ENCODE measurements around the gene FGFBP2.

The FGFBP2 gene

DNA sequence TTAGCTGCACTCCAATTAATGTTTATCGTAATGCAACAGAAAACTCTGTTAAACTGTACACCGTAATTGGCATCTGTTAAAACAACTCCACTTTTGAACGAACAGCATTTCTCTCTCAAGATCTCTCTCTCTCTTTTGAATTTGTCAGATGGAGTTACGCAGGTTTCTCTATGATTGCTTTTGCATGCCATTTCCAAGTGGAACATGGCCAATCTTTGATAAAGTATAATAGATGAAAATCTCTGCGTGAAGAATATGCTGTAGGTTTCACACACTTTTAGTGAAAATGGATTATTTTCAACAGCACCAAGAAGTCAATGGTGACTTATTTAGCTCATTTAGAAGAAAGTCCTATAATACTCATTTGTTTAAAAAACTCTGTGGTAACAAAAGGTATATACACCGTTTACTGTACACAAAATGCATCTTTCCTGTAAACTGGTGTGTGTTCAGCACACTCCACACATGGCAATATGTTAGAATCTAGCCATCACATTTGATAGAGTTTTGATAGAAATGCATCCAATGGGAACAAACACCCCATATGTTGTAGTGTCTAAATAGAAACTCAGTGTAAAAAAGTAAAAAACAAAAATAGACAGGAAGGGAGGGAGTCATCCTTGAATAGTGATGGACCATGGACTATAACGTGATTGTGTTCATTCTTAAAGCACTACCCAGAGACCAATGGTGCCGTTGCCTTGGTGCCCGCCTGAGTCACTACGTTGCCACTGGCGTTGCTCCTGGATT lies 5.8 kb upstream of the FGFBP2 start:
- no peak for DNase-seq (ENCODE audit: low read depth in 2 of 2)

DNA sequence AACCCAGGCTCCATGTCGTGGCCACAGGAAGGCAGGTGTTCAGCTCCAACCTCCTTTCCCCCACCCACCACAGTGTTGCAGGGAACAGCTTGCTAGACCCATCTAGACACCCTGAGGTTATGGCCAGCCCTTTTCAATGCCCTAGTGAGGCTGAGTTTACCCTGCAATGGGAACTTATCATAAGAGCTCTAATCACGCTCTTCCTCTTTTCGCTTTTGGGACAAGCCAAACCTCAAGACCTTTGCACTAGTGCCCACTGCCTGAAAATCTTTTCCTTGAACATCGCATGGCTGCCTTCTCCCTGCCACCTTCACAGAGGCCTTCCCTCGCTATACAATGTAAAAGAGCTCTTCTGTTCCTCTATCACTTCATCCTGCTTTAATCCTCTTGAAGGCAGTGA lies 2.4 kb upstream of the FGFBP2 start:
- no peak for DNase-seq (ENCODE audit: low read depth in 2 of 2)

DNA sequence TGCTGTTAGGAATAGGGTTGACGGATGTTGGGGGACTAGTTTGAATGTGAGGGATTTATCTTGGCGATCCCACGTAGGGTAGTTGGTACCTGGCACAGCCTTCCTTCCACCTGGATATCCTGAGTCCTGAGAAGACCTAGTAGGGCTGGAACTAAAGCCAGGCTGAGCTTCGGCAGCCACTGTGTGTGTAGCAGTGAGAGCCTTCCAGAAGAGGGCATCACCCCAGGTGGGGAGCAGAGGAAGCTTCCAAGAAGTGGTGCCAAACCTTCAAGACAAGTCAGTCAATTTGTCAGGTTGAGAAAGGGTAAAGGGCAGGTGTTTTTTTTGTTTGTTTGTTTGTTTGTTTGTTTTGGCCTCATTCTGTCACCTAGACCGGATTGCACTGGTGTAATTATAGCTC lies 1.2 kb upstream of the FGFBP2 start:
- no peak for DNase-seq (ENCODE audit: low read depth in 2 of 2)

DNA sequence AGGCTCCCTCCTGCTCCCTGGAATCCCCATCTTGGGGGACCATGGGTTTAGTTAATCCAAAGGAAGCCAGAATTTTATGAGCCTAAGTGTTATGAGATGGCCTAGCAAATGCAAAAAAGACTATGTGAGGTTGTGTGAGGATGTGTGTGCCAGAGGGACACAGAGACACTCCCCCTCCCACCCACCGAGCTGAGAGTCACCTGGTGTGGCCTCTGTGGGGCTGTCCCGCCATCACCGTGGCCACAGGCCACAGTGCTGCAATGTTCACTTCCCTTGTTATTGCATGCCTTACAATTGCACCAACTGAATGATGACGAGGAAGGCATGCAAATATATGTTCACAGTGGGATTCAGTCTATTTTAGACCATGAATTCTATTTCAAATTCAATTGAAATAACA lies 601 bp upstream of the FGFBP2 start:
- DNase-seq (ENCODE audit: low read depth in 2 of 2) = no peak

DNA sequence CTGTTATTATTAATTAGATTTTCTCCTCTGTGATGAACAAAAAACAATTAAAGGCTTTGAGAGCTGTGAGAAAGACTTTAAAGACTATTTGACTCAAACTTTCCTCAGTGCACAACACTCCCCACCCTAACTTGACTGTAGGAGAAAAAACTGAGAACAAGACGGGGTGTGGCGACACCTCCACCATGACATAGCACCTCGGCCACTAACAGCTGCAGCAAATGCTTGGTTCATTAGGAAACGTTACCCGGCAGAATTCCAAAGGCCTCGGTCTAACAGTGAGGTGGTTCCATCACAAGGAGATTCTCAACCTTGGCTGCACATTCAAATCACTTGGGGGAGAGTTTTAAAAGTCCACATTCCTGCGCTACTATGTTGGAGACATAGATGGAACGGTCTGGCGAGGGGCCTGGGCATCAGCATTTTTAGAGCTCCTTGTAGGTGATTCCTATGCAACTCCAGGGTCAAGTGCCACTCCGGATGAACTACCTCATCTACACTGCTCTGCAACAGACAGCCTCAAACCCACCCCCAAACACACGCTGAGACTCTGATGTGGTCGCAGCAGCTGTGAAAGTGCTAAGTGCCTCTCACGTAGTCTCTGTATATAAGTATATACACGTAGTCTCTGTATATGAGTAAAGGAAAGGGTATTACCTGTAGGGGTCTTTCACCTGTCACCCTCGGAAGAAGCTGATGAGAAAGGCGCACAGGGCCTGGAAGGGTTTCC lies 1.0 kb downstream of the FGFBP2 start:
- DNase-seq (ENCODE audit: low read depth in 2 of 2) = no peak

DNA sequence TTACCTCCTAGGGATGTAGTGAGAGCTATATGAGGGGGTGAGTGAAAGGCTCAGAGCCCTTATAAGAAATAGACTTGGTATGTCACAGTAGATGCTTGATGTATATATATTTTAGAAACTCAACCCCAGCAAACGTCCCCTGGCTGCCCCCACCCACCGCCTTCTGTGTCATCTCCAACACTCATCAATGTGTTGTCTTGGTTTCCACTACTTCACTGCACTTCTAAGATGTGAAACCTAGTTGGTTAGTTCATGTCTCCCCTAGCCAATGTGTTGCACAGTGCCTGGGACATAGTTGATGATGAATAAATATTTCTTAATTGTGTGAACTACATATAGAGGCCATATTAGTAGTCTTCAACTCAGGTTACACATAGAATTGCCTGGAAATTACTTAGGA lies 4.4 kb downstream of the FGFBP2 start:
- DNase-seq (ENCODE audit: low read depth in 2 of 2) = no peak

DNA sequence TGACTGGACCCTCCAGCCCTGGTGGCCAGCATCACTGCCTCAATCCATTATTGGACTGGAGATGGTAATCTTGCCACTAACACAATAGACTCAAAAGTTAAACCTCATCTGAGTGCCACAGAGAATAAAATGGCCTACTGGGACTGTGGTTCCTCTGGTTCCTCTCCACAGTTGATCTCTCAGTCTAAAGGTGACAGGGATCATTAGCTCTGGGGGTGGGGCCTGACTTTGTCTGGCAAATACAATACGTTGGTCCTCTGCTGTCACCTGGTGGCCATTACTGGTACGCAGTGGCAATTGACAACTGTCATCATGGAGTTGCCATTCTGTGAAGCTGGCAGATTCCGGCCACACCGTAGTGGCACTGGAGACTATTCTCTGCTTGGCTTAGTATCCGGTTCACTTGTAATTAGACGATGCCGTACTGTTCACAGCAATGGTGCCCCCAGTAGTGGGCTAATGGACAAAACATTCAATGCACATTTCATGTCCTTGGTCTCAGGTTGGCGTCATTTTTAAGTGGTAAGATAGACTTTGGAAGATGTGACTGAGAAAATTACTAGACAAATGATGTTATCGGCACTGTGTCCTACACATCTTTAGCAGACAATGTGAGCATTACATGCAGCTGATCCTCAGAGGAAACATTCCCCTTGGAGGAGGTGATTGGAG lies 6.7 kb downstream of the FGFBP2 start:
- DNase-seq (ENCODE audit: low read depth in 2 of 2) = peak; percentile 37 to 70

DNA sequence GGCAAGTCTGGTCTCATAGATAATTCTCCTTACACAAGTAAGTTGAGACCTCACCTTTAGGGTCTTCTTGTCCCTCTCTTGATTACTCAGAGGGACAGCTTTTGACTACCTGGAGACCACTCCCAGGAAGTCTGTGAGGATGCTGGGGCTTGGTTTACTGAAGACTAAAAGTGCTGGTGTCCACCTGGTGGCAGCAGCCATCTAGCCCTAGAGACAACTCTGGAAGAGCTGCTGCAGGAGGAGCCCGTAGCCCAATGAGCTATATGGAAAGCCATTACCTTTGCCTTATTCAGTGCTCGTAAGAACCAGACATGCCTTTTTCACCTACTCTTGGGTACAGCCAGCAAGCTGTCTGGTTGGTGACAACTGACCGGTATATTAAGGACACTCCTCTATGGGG lies 7.3 kb downstream of the FGFBP2 start:
- DNase-seq (ENCODE audit: low read depth in 2 of 2) = no peak

DNA sequence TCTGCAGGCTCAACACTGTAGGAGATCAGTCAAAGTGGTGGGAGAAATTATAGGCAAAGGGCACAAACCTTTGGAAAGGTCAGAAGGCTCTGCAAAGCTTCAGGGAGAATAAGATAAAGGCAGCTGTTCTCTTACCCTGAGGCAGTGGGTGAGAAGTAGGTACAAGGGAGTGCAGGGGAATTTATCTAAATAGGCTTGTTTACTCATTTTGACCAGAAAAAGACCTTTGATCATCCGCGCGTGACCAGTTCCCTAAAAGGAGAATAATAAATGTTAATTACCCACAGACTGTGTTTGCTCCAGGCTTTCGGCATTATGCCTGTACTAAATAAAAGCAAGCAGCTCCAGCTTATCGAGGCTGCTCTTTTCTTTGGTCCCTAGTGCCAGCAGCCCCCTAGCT lies 9.3 kb downstream of the FGFBP2 start:
- no peak for DNase-seq (ENCODE audit: low read depth in 2 of 2)

DNA sequence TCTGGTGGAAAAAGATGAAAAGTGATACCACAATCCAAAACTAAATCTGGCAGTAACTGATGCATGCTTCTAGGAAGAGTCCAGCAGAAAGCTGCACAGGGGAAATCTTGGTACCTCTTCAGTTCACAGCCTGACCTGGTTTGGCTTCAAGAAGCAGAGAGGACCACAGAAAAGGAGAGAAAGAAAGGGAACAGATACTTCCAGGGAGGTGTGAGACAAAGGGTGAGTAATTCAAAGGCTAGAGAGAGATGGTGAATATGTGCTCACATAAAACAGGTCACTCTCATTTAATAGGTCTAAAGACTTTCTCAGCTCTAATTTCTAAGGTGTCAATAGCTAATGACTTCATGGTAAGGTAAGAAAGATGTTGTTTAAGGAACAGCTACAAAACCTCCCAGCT lies 11.2 kb downstream of the FGFBP2 start:
- DNase-seq (ENCODE audit: low read depth in 2 of 2) = no peak

DNA sequence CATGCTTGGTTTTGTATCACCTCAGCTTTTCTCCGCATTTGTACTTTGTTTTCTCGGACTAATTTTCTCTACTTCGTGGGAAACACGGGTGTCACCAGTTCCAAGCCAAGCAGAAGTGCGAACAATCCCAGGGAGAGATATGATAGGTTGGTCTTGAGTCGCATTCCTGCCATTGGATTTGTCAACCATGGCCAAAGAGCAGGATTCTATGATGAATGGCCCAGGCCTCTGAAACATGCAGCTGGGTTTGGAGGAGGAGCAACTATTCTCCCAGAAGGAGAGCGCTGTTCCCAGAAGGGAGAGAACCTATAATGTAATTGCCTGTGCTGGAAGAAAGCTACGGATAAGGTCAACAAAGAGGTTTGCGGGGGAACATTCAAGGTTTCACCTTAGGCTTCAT lies 14.1 kb downstream of the FGFBP2 start:
- DNase-seq (ENCODE audit: low read depth in 2 of 2) = no peak

DNA sequence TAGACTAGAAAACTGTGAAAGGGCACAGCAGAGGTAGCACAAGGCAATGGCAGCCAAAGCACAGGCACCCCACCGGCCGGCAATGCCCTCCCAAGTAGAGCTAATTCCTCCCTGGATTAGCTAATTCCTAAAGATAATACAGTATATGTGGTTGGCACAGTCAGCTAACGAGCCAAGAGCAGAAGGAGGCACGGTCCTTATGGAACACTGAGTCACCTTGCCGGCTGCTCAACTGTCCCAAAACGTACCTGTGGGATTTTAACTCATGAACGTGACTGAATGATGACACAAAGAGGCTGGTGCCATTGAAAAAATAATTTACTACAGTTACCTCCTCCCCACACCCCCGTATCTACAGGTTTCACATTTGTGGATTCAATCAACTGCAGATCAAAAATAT lies 15.3 kb downstream of the FGFBP2 start:
- DNase-seq (ENCODE audit: low read depth in 2 of 2) = no peak

DNA sequence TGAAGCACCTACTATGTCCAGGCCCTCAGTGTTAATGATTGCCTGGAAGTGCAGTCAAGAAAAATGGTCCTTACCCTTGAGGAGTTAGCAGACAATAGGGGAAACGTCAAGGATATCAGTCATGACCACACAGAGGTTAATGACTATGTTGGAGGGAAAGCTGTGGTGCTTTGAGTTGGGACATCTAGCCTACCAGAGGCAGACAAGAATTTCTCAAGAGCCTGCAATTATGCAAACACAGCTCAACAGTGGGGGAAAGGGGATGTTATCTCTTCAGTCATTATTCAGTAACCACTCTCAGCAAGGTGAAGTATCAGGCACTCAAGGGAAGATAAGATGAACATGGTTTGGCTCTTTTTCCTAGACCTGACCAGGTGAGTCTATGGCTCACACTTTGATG lies 17.5 kb downstream of the FGFBP2 start:
- no peak for DNase-seq (ENCODE audit: low read depth in 2 of 2)

DNA sequence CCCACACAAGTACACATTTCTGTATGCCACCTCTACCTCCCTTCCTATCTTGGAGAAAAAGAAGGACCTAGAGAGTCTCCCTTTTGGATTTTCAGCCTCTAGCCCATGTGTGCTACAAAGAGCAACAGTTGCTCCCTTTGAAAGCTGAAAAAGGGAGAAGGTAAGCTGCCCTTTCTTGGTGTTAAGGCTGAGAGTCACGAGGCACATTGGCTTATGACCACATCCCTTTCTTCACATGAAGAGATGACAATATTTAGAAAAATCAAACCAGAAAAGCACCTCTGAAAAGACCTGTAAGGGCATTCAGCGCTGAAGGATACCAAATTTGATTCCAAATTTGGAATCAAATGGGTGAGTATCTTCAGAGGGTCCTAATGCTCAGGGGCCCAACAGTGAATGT lies 18.1 kb downstream of the FGFBP2 start:
- no peak for DNase-seq (ENCODE audit: low read depth in 2 of 2)

DNA sequence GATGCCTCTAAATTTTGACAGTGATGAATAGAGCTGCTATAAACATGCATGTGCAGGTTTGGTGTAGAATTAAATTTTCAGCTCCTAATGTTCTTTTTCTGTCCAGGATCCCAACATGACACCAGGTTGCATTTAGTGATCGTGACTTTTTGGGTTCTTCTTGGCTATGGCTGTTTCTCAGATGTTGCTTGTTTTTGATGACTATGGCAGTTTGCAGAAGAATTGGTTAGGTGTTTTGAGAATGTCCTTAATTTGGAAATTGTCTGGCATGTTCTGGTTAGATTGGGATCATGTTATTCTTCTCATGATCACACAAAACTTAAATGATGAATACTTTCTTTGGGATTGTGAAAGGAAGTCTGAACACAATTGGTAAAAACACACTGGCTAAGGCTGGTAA lies 20.7 kb downstream of the FGFBP2 start:
- DNase-seq (ENCODE audit: low read depth in 2 of 2) = no peak

DNA sequence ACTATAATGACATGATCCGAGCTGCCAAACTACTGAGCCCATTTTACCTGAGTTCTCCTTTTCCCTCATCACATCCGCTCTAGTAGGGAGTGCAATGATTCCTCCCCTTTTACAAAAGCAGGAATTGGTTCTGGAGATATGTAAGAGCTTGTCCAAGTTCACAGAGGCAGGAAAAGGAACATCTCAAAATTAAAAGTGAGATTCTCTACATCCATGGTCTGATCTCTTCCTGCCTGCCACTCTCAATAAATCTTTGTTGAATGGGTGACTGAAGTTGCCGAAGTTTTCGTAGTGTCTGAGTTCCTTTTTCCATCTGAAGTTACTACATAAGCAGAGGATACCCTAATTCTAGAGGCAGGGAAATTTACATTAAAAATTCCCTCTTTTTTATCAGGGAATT lies 24.3 kb downstream of the FGFBP2 start, which contains the start of gene FGFBP1:
TSS of gene FGFBP1 (minus strand) at position 101 of the 400 bp plus-strand sequence. CDS start 2,108 bp downstream, outside the sequence.
- DNase-seq (ENCODE audit: low read depth in 2 of 2) = no peak

DNA sequence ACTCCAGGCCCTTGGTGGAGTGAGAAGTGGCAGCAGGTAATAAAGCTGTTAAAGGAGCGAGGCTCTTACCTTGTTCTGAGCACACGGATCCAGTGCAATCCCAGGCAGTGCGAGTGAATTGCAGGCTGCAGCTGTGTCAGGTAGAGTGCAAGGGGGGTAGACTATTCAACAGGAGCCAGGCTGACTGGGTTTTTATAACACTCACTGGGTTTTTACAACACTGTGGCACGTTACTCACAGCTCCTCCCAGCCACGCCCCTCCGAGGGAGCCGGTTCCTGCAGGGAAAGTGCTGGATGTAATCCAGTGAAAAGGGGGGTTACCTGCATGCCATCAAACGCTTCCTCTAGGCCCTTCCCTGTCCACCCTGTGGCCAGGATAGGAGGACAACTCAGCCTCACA lies 24.8 kb downstream of the FGFBP2 start:
- DNase-seq (ENCODE audit: low read depth in 2 of 2) = no peak

DNA sequence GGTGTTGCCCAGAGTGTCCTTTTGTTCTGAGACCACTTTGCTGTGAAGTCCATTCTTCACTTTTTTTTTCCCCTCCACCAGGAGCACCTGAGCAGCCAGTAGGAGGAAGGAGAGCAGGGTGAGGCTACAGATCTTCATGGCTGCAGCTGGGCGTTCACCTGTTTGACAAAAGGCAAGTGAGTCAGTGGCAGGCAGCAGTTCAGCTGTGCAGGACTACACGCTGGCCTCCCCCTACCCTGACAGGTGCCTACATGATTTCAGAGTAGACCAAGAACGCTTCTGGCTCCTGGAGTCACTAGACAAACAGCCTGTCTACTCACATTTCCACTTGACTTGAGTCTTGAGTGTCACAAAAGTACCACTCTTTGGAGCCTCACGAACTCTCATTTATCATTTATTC lies 26.5 kb downstream of the FGFBP2 start:
- no peak for DNase-seq (ENCODE audit: low read depth in 2 of 2)

DNA sequence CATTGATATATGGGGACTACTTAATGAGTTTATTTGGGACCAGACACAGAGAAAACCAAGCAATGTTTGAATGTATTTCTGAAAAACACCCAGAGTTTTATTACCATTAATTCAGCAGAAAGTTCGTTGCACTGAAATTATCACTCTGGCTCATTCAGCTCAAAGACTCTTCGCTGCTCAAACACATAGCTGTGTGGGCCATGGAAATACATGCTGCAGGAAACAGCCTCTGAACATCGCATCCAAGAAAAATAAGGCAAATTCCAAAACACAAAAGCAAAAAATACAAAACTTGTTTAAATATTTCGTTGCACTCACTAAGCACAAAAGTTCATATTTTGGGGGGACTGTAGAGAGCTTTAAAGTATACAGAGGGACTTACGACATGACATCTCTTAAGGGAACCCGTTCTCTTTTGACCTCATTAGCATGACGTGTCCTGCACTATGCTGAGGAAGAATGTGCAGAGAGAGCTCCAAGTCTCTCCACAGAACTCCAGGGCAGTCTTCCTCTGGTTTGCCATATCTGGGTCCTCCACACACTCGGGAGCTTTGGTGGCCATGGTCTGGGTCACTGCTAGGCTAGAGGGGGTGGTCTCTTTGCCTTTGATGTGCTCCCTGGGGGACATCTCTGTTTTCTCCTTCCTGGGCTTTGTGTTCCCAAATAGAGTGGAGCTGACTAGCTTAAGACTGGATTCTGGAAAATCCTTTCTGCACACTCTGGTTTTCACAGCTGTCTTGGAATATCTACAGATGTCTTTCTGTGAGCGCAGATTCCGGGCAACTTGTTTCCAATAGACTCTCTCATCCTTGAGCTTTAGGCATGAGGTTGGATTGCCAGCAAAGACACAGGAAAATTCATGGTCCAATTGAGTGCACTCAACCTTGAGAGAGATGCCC lies 27.2 kb downstream of the FGFBP2 start:
- no peak for DNase-seq (ENCODE audit: low read depth in 2 of 2)

DNA sequence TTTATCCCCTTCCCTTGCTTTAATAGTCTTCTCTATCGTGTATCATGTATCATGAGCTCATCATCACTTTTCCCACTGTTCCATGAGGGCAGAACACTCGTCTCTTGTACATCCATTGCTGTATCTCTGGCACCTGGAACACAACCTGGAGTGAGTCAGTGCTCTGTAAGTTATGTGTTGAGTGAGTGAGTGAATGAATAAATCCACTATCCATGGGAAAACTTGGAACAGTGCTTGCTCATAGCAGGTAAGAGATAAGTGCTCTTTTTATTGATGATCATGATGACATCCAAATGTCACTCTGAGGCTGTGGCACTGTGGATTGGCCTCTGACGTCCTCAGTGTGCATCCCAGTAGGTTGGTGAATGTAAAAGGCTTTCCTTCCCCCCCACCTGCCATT lies 28.7 kb downstream of the FGFBP2 start:
- no peak for DNase-seq (ENCODE audit: low read depth in 2 of 2)

DNA sequence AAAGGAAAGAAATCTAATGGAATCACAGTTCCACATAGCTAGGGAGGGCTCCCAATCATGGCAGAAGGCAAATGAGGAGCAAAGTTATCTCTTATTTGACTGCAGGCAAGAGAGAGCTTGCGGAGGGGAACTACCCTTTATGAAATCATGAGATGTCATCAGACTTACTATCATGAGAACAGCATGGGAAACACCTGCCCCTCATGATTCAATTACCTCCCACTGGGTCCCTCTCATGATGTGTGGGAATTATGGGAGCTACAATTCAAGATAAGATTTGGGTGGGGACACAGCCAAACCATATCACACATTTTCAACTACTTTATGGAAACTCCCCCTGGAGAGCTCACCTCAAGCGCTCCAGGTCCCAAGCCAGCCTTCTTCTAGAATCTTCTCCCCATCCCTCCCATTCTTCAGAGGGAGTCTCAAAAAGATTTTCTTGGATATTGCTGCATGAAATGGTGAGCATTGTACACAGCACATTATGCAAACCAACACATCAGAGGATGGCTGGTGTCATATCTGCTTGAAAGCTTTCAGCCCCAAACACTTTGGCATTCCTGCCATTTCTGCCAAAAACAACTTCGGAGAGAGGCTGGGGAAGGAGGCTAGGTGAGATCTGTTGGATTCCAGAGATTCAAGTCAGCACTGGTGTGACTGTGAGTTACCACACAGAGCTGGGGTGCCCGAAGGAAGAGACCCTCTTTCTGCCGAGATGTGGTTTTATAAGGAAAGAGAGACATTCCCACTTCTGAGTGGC lies 31.3 kb downstream of the FGFBP2 start:
- DNase-seq (ENCODE audit: low read depth in 2 of 2) = no peak

Data from stimulated activated CD4-positive, alpha-beta T cell treated with anti-CD3 and anti-CD28 coated beads, Interleukin-1b, Interleukin-23, amount 100 ng/mL, for 1 hour (primary cell).